ENCODE results near the gene PDE8A. TPM values are rescaled to one million over a fixed set of nuclear protein-coding genes. Genes with fewer than 3 reads are reported as not detected.

The PDE8A gene
- total and polyA plus RNA-seq, 10 of the 15 experiments (the other 5 are each of a cell fraction or from before 2014, with no cell fraction given), result 6.7 to 69.2 (median 27.2) TPM

GRCh38 chr15:84960391-84961113 is 21.1 kb upstream of the PDE8A start:
- H3K36me3 ChIP-seq (ENCODE audit: control insufficient read depth in 2 of 2, insufficient read depth in 2 of 2, low read length in 1 of 2), result no peaks in the 10 kb centered on the region
- no peak overlapping the region for H3K27ac ChIP-seq (ENCODE audit: control insufficient read depth, insufficient read depth)
- intact Hi-C loops (cut with micrococcal nuclease; ENCODE audit: unreplicated experiment) (no loop called here), in situ Hi-C loops (cut with MboI) (loop anchor here (5.0 kb wide), 1 partner anchor 82 kb away; no protein-coding TSS in a partner anchor)
- no peak overlapping the region for H3K4me3 ChIP-seq
- FAIRE-seq (no peak), DNase-seq (ENCODE audit: low read depth, low spot score) (no peak), ATAC-seq (no peak)
- no peak overlapping the region for H3K4me2 ChIP-seq (ENCODE audit: control insufficient read depth, insufficient read depth)
- WGBS (ENCODE audit: insufficient coverage, insufficient replicate concordance, low lambda C conversion rate, missing lambda C conversion rate), result 65% methylated on average over 13 of the region's 13 CpGs
- peaks cover 0 to 3% of the 10 kb centered on the region in 2 experiments; a peak in 1 of 4 replicates for H3K27me3 ChIP-seq (replicated peaks in 1 of 2; ENCODE audit: control insufficient read depth in 2 of 2, insufficient read depth in 2 of 2, low read length in 1 of 2)
- no peaks in the 10 kb centered on the region for H3K79me2 ChIP-seq (ENCODE audit: control insufficient read depth, insufficient read depth, low read length)
- ChIA-PET CTCF (no interaction called here), RAD21 (ENCODE audit: unreplicated experiment) (interaction anchor here (0.7 to 0.8 kb wide), 3 partner anchors 8 to 85 kb away, joined by 3 read pairs; no protein-coding TSS in a partner anchor), POLR2A (no interaction called here), SMC1A (ENCODE audit: uncharacterized antibody, unreplicated experiment) (no interaction called here)
- BruUV-seq (replicated peaks), result no TSS peak
- no peaks in the 10 kb centered on the region for H3K4me1 ChIP-seq (ENCODE audit: control insufficient read depth, insufficient read depth, low read length)
- TF ChIP-seq ZNF687 (IDR thresholded peaks at IDR 0.05) (no peak), CHD2 (IDR thresholded peaks at IDR 0.05; ENCODE audit: borderline replicate concordance, low read depth, low read length) (no peak), ELK1 (IDR thresholded peaks at IDR 0.05; ENCODE audit: low read depth, low read length) (no peak), KLF5 (IDR thresholded peaks at IDR 0.05; ENCODE audit: partially characterized antibody) (no peak), MTA3 (IDR thresholded peaks at IDR 0.05; ENCODE audit: borderline replicate concordance, low read length) (no peak), DPF2 (IDR thresholded peaks at IDR 0.05) (no peak), RAD51 (IDR thresholded peaks at IDR 0.05) (no peak), USF1 (IDR thresholded peaks at IDR 0.05; ENCODE audit: borderline replicate concordance, extremely low read length, insufficient read depth, low read depth, low read length) (no peak), BCL11A (IDR thresholded peaks at IDR 0.05; ENCODE audit: low read depth, low read length) (no peak), RFX5 (IDR thresholded peaks at IDR 0.05; ENCODE audit: low read depth, low read length) (no peak), MEF2A (IDR thresholded peaks at IDR 0.05; ENCODE audit: insufficient read depth, low read depth, low read length) (no peak), EZH2 (IDR thresholded peaks at IDR 0.05; ENCODE audit: borderline replicate concordance, control insufficient read depth, low read depth, low read length) (no peak), RUNX3 (IDR thresholded peaks at IDR 0.05; ENCODE audit: low read length) (no peak), NBN (IDR thresholded peaks at IDR 0.05) (no peak), ZNF207 (IDR thresholded peaks at IDR 0.05; ENCODE audit: borderline replicate concordance) (no peak)
- TF ChIP-seq, protein P1, sequence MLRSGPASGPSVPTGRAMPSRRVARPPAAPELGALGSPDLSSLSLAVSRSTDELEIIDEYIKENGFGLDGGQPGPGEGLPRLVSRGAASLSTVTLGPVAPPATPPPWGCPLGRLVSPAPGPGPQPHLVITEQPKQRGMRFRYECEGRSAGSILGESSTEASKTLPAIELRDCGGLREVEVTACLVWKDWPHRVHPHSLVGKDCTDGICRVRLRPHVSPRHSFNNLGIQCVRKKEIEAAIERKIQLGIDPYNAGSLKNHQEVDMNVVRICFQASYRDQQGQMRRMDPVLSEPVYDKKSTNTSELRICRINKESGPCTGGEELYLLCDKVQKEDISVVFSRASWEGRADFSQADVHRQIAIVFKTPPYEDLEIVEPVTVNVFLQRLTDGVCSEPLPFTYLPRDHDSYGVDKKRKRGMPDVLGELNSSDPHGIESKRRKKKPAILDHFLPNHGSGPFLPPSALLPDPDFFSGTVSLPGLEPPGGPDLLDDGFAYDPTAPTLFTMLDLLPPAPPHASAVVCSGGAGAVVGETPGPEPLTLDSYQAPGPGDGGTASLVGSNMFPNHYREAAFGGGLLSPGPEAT (IDR thresholded peaks at IDR 0.05; ENCODE audit: low read depth), result no peak
- H3K9me3 ChIP-seq (replicated peaks; ENCODE audit: control insufficient read depth, insufficient read depth, low read length), result peaks cover 2% of the 10 kb centered on the region; the same call in 1 of the 3 replicates
- H4K20me1 ChIP-seq (ENCODE audit: control insufficient read depth, insufficient read depth), result no peaks in the 10 kb centered on the region
- no peak overlapping the region for H2AFZ ChIP-seq (ENCODE audit: control insufficient read depth, low read depth, low read length)
- H3K9ac ChIP-seq (ENCODE audit: control insufficient read depth, insufficient read depth, low read length), result no peak overlapping the region
